HCT116 (cell line): ENCODE results near the gene ZNF284. TPM values are rescaled to one million over a fixed set of nuclear protein-coding genes. Genes with fewer than 3 reads are reported as not detected.
"Not testable (repeated sequence)": the region's sequence is repeated elsewhere in the genome, so short reads cannot be mapped to it uniquely, and the experiment has no call there.

Source experiments
- ATAC-seq: fragments of 200-7000 bp; cut with Tn5 transposase; 2 replicates; pipeline ENCODE4 v1.9.1; 2020; ENCODE audit warnings: mild to moderate bottlenecking, moderate library complexity
- BruUV-seq: library from RNA; stranded (reverse); fragments of 400-500 nt; replicated peaks from 2 replicates; lab custom pipeline; 2021; lab: Mats Ljungman, UMichigan
- CTCF ChIA-PET: fragments of 300-600 bp; sonication (Branson Sonifier 250); formaldehyde crosslinking; loops from one replicate; lab custom pipeline; 2021; ENCODE audit warnings: antibody characterized with exemption; lab: Charles Lee
- POLR2A ChIA-PET: fragments of 300-600, 350-600 bp; sonication (Branson Sonifier 250); formaldehyde crosslinking; loops from one replicate; lab custom pipeline; 2021; ENCODE audit warnings: antibody characterized with exemption; lab: Charles Lee
- RAD21 ChIA-PET, 2 experiments: fragments of 300-600 bp; sonication (Branson Sonifier 250); formaldehyde crosslinking; loops; one replicate each; lab custom pipeline; 2023; ENCODE audit warnings: low total read pairs in 2 of 2; ENCODE audit not compliant: uncharacterized antibody in 2 of 2, unreplicated experiment in 2 of 2, low non-redundant PET in 1 of 2; lab: Charles Lee
- DNase-seq: peaks from one replicate; pipeline ENCODE4 v3.0.0-alpha.2; 2010; ENCODE audit warnings: low read depth, low spot score
- H2AFZ ChIP-seq: fragments of 200-600 bp; shearing (Covaris generic), sonication (generic); 2 replicates; pipeline ENCODE4 v1.6.1; 2017; ENCODE audit warnings: low read depth, mixed run types, mixed read lengths, antibody characterized with exemption, low read length; ENCODE audit not compliant: poor library complexity, severe bottlenecking
- H3K27ac ChIP-seq: 2 replicates; pipeline ENCODE4 v1.5.1; 2012; ENCODE audit warnings: low read depth, low read length
- H3K27me3 ChIP-seq: fragments of 200-600 bp; sonication (generic); 2 replicates; pipeline ENCODE4 v1.6.1; 2016; ENCODE audit warnings: mixed run types, low read length, mixed read lengths; ENCODE audit not compliant: insufficient read depth
- H3K36me3 ChIP-seq, 2 experiments: fragments of 200-500 bp in 1 of 2; fragments of 200-600 bp in 1 of 2; sonication (Bioruptor generic) in 1 of 2; sonication (generic) in 1 of 2; 2 replicates each; pipeline versions ENCODE4 v1.5.1 to v1.6.1; 2014 to 2016; ENCODE audit warnings: low read length in 2 of 2, inconsistent platforms in 1 of 2, mixed read lengths in 1 of 2, mixed run types in 1 of 2; ENCODE audit not compliant: insufficient read depth in 2 of 2, control insufficient read depth in 1 of 2
- H3K4me1 ChIP-seq, 2 experiments: fragments of 200-600 bp in 1 of 2; sonication (generic) in 1 of 2; 2 replicates each; pipeline versions ENCODE4 v1.5.1 to v1.6.1; 2012 to 2017; ENCODE audit warnings: low read length in 2 of 2, inconsistent platforms in 1 of 2, mild to moderate bottlenecking in 1 of 2, mixed read lengths in 1 of 2, mixed run types in 1 of 2, moderate library complexity in 1 of 2; ENCODE audit not compliant: insufficient read depth in 2 of 2, control insufficient read depth in 1 of 2
- H3K4me2 ChIP-seq: fragments of 200-600 bp; sonication (generic); 2 replicates; pipeline ENCODE4 v1.6.1; 2017; ENCODE audit warnings: mixed run types, low read length, mixed read lengths
- H3K4me3 ChIP-seq, 2 experiments: fragments of 200-600 bp in 1 of 2; sonication (generic) in 1 of 2; replicated peaks in 1 of 2; 2 replicates each; pipeline ENCODE4 v1.5.1; 2011 to 2016; ENCODE audit warnings: low read length in 2 of 2, control low read depth in 1 of 2, low read depth in 1 of 2, mild to moderate bottlenecking in 1 of 2, mixed read lengths in 1 of 2, mixed run types in 1 of 2
- H3K79me2 ChIP-seq: fragments of 200-600 bp; sonication (generic); 2 replicates; pipeline ENCODE4 v1.6.1; 2017; ENCODE audit warnings: mild to moderate bottlenecking, mixed run types, low read length, moderate library complexity, mixed read lengths; ENCODE audit not compliant: insufficient read depth
- H3K9ac ChIP-seq: fragments of 200-600 bp; sonication (generic); 2 replicates; pipeline ENCODE4 v1.6.1; 2016; ENCODE audit warnings: low read length, mixed read lengths
- H3K9me2 ChIP-seq: fragments of 200-600 bp; sonication (generic), shearing (Covaris generic); 2 replicates; pipeline ENCODE4 v1.6.1; 2017; ENCODE audit warnings: mixed run types, mild to moderate bottlenecking, moderate library complexity; ENCODE audit not compliant: insufficient read depth
- H3K9me3 ChIP-seq, 2 experiments: fragments of 200-500 bp in 1 of 2; fragments of 200-600 bp in 1 of 2; sonication (Bioruptor generic) in 1 of 2; sonication (generic) in 1 of 2; 2 replicates each; pipeline ENCODE4 v1.6.1; 2014 to 2017; ENCODE audit warnings: low read length in 2 of 2, mixed read lengths in 2 of 2, inconsistent platforms in 1 of 2, low read depth in 1 of 2, mild to moderate bottlenecking in 1 of 2, mixed run types in 1 of 2, moderate library complexity in 1 of 2; ENCODE audit not compliant: control insufficient read depth in 1 of 2, insufficient read depth in 1 of 2
- H4K20me1 ChIP-seq: fragments of 200-600 bp; sonication (generic), shearing (Covaris generic); 2 replicates; pipeline ENCODE4 v1.6.1; 2017; ENCODE audit warnings: mixed run types, mild to moderate bottlenecking, moderate library complexity; ENCODE audit not compliant: insufficient read depth
- ATF3 ChIP-seq: IDR thresholded peaks from 2 replicates; pipeline ENCODE4 v1.6.1; 2012
- CBX3 ChIP-seq: IDR thresholded peaks from 2 replicates; pipeline ENCODE4 v1.6.1; 2012; ENCODE audit warnings: low read depth
- JUND ChIP-seq: IDR thresholded peaks from 2 replicates; pipeline ENCODE4 v1.6.1; 2012
- SP1 ChIP-seq: IDR thresholded peaks from 2 replicates; pipeline ENCODE4 v1.6.1; 2012; ENCODE audit warnings: low read depth
- TCF7L2 ChIP-seq: IDR thresholded peaks from 2 replicates; pipeline ENCODE4 v1.7.0; 2011; ENCODE audit warnings: borderline replicate concordance, inconsistent platforms; ENCODE audit not compliant: insufficient read depth, insufficient read length; ENCODE audit errors: extremely low read depth
- ZBTB33 ChIP-seq: IDR thresholded peaks from 2 replicates; pipeline ENCODE4 v1.6.1; 2011; ENCODE audit warnings: mild to moderate bottlenecking, low read length, moderate library complexity; ENCODE audit not compliant: insufficient replicate concordance; ENCODE audit errors: extremely low read depth
- ZFX ChIP-seq: fragments of 450-650 bp; IDR thresholded peaks from 2 replicates; pipeline ENCODE4 v1.6.1; 2017
- intact Hi-C: fragments of 100-400 bp; cut with micrococcal nuclease; formaldehyde crosslinking; loops from 2 replicates; pipeline ENCODE4 v1.10.0; 2022
- total RNA-seq: library from RNA; stranded (reverse); gene quantifications from one replicate; pipeline ENCODE4 v1.2.1, GENCODE V29; 2021; ENCODE audit not compliant: unreplicated experiment

The ZNF284 gene
- total RNA-seq, 1 experiment from 2014 or later, result not detected

GRCh38 chr19:44113784-44114390 is 41.9 kb downstream of the ZNF284 start (continued):
- TF ChIP-seq ZBTB33 (no peak), SP1 (no peak), TCF7L2 (no peak), ATF3 (no peak), ZFX (no peak), CBX3 (no peak), JUND (no peak)

GRCh38 chr19:44121162-44121561 is 49.2 kb downstream of the ZNF284 start:
- CTCF ChIA-PET, ATAC-seq, DNase-seq, H3K27me3 ChIP-seq, H3K79me2 ChIP-seq, H2AFZ ChIP-seq, BruUV-seq, H3K9ac ChIP-seq, H3K4me1 ChIP-seq, POLR2A ChIA-PET, H3K9me2 ChIP-seq, H3K4me2 ChIP-seq, H3K4me3 ChIP-seq, H3K9me3 ChIP-seq, H3K27ac ChIP-seq, H3K36me3 ChIP-seq, intact Hi-C loops, RAD21 ChIA-PET, H4K20me1 ChIP-seq: not testable (repeated sequence)
